Measurements from ENCODE around the gene CEP57L1. TPM values are rescaled to one million over a fixed set of nuclear protein-coding genes. Genes with fewer than 3 reads are reported as not detected.
A peak's percentile ranks its signal among the peaks of the same experiment; 100 is the strongest.

The CEP57L1 gene
- total and polyA plus RNA-seq, 2 experiments from 2014 or later = 17.1 to 20.2 TPM

- Mint-ChIP-seq H3K9me3 (peaks cover 4% of the 10 kb centered on the region), H3K27ac (peak overlapping the region; percentile 5; the same call in 1 of the 2 replicates), H3K4me3 (no peak overlapping the region), H3K27me3 (ENCODE audit: insufficient read depth, low read depth, poor library complexity) (peaks cover 2% of the 10 kb centered on the region), H3K4me1 (peaks cover 3% of the 10 kb centered on the region), H3K36me3 (ENCODE audit: low read depth) (0 out of 3 replicates have a peak, but pooled peaks cover 5% of the 10 kb centered on the region)
- H3K27ac ChIP-seq (ENCODE audit: low read depth) = no peak overlapping the region
- TF ChIP-seq, protein P1, sequence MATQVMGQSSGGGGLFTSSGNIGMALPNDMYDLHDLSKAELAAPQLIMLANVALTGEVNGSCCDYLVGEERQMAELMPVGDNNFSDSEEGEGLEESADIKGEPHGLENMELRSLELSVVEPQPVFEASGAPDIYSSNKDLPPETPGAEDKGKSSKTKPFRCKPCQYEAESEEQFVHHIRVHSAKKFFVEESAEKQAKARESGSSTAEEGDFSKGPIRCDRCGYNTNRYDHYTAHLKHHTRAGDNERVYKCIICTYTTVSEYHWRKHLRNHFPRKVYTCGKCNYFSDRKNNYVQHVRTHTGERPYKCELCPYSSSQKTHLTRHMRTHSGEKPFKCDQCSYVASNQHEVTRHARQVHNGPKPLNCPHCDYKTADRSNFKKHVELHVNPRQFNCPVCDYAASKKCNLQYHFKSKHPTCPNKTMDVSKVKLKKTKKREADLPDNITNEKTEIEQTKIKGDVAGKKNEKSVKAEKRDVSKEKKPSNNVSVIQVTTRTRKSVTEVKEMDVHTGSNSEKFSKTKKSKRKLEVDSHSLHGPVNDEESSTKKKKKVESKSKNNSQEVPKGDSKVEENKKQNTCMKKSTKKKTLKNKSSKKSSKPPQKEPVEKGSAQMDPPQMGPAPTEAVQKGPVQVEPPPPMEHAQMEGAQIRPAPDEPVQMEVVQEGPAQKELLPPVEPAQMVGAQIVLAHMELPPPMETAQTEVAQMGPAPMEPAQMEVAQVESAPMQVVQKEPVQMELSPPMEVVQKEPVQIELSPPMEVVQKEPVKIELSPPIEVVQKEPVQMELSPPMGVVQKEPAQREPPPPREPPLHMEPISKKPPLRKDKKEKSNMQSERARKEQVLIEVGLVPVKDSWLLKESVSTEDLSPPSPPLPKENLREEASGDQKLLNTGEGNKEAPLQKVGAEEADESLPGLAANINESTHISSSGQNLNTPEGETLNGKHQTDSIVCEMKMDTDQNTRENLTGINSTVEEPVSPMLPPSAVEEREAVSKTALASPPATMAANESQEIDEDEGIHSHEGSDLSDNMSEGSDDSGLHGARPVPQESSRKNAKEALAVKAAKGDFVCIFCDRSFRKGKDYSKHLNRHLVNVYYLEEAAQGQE (IDR thresholded peaks at IDR 0.05; ENCODE audit: unreplicated experiment) = no peak
- TF ChIP-seq ZNF331 (CRISPR knock-in tag; IDR thresholded peaks at IDR 0.05; ENCODE audit: low read depth) (no peak), ZNF114 (CRISPR knock-in tag; IDR thresholded peaks at IDR 0.05) (no peak), EZH2 (IDR thresholded peaks at IDR 0.05; ENCODE audit: low read depth, unreplicated experiment) (no peak), ETS1 (IDR thresholded peaks at IDR 0.05) (no peak), ZNF462 (CRISPR knock-in tag; IDR thresholded peaks at IDR 0.05) (no peak), STAT1 (IDR thresholded peaks at IDR 0.05; ENCODE audit: unreplicated experiment) (no peak), CREB1 (CRISPR knock-in tag; IDR thresholded peaks at IDR 0.05; ENCODE audit: low read depth) (no peak), EZH2phosphoT487 (IDR thresholded peaks at IDR 0.05; ENCODE audit: unreplicated experiment) (no peak), NANOG (IDR thresholded peaks at IDR 0.05; ENCODE audit: borderline replicate concordance) (no peak), POLR2AphosphoS5 (IDR thresholded peaks at IDR 0.05; ENCODE audit: low read depth) (no peak), JUNB (IDR thresholded peaks at IDR 0.05; ENCODE audit: unreplicated experiment) (no peak)
- TF ChIP-seq, protein P2, sequence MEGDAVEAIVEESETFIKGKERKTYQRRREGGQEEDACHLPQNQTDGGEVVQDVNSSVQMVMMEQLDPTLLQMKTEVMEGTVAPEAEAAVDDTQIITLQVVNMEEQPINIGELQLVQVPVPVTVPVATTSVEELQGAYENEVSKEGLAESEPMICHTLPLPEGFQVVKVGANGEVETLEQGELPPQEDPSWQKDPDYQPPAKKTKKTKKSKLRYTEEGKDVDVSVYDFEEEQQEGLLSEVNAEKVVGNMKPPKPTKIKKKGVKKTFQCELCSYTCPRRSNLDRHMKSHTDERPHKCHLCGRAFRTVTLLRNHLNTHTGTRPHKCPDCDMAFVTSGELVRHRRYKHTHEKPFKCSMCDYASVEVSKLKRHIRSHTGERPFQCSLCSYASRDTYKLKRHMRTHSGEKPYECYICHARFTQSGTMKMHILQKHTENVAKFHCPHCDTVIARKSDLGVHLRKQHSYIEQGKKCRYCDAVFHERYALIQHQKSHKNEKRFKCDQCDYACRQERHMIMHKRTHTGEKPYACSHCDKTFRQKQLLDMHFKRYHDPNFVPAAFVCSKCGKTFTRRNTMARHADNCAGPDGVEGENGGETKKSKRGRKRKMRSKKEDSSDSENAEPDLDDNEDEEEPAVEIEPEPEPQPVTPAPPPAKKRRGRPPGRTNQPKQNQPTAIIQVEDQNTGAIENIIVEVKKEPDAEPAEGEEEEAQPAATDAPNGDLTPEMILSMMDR (conservative IDR thresholded peaks at IDR 0.05; ENCODE audit: low read depth in 2 of 2) = no peak
- no peaks in the 10 kb centered on the region for H3K36me3 ChIP-seq (ENCODE audit: insufficient read depth)
- DNase-seq (ENCODE audit: low spot score) (no peak), ATAC-seq (no peak)
- no peaks in the 10 kb centered on the region for H3K9me2 ChIP-seq (ENCODE audit: insufficient read depth)
- no peaks in the 10 kb centered on the region for H3K4me1 ChIP-seq (ENCODE audit: insufficient read depth)
- no peaks in the 10 kb centered on the region for H3F3A ChIP-seq (replicated peaks; ENCODE audit: low read depth)
- H3K79me2 ChIP-seq (replicated peaks; ENCODE audit: insufficient read depth) = no peaks in the 10 kb centered on the region
- no peak overlapping the region for H3K4me2 ChIP-seq
- H2AFZ ChIP-seq = no peak overlapping the region
- no peak overlapping the region for H3K4me3 ChIP-seq
- no peaks in the 10 kb centered on the region for H3K27me3 ChIP-seq (ENCODE audit: insufficient read depth)
- H4K20me1 ChIP-seq (replicated peaks; ENCODE audit: insufficient read depth) = 0 out of 2 replicates have a peak, but pooled peaks cover 3% of the 10 kb centered on the region
These were observed 34.8 kb downstream of the CEP57L1 start for GRCh38 chr6:109130065-109130464.

Measured in GM23338 (cell line).